ENCODE results near the gene GON7.

DNA sequence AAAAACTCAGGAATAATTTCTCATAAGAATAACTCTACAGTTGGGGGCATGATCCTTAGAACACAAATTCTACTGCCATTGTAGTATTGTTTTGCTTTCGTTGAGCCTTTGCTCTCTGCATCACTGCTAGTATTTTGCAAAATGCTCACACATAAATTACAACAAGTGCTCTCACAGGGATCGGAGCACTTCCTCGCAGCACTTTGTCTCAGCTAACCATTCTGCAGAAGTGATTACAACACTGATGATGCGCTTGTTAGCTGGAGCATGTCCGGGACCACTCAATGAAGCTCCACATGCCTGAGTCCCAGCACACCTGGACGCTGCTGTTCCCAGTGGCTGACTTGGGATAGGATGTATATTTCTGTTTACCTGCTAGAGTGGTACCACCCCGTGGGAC lies 53.7 kb downstream of the GON7 start:
- TF ChIP-seq, protein P1, sequence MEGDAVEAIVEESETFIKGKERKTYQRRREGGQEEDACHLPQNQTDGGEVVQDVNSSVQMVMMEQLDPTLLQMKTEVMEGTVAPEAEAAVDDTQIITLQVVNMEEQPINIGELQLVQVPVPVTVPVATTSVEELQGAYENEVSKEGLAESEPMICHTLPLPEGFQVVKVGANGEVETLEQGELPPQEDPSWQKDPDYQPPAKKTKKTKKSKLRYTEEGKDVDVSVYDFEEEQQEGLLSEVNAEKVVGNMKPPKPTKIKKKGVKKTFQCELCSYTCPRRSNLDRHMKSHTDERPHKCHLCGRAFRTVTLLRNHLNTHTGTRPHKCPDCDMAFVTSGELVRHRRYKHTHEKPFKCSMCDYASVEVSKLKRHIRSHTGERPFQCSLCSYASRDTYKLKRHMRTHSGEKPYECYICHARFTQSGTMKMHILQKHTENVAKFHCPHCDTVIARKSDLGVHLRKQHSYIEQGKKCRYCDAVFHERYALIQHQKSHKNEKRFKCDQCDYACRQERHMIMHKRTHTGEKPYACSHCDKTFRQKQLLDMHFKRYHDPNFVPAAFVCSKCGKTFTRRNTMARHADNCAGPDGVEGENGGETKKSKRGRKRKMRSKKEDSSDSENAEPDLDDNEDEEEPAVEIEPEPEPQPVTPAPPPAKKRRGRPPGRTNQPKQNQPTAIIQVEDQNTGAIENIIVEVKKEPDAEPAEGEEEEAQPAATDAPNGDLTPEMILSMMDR (IDR thresholded peaks at IDR 0.05 in 8 of 11, conservative IDR thresholded peaks at IDR 0.05 in 3 of 11): no peak
- no peak for TF ChIP-seq POLR2AphosphoS5 (IDR thresholded peaks at IDR 0.05)

All from spleen (tissue), 7 donors.